Fibroblast of the aortic adventitia (primary cell): ENCODE measurements around the gene MX2. TPM values are rescaled to one million over a fixed set of nuclear protein-coding genes. Genes with fewer than 3 reads are reported as not detected.
"Not testable (repeated sequence)": the region's sequence is repeated elsewhere in the genome, so short reads cannot be mapped to it uniquely, and the experiment has no call there.

Source experiments
- DNase-seq: peaks from one replicate; pipeline ENCODE4 v3.0.0-alpha.2; 2010; ENCODE audit warnings: low read depth
- H3K4me3 ChIP-seq: 2 replicates; pipeline ENCODE4 v1.5.1; 2011; ENCODE audit warnings: low read depth, mild to moderate bottlenecking, control low read depth, low read length, moderate library complexity
- CTCF ChIP-seq: IDR thresholded peaks from 2 replicates; pipeline ENCODE4 v1.5.1; 2011; ENCODE audit warnings: mild to moderate bottlenecking, low read length, control low read depth, inconsistent platforms; ENCODE audit not compliant: insufficient read depth
- total RNA-seq: library from RNA; depleted of rRNA; stranded (reverse); fragments of >200 nt; gene quantifications from 2 replicates; pipeline ENCODE4 v1.2.3, GENCODE V29; 2012; ENCODE audit warnings: low replicate concordance

MX2 gene
- total RNA-seq, 1 donor, result 4.2 TPM

GRCh38 chr21:41418956-41419680 is 57.3 kb downstream of the MX2 start:
- no peak for TF ChIP-seq CTCF

GRCh38 chr21:41419921-41420862 is 58.4 kb downstream of the MX2 start:
- H3K4me3 ChIP-seq, result peak overlapping the region; percentile 78
- no peak for TF ChIP-seq CTCF

More at GRCh38 chr21:41418956-41419680, 57.3 kb downstream of the MX2 start:
- no peak for DNase-seq
- H3K4me3 ChIP-seq, result no peak overlapping the region

GRCh38 chr21:41420998-41421397 is 59.2 kb downstream of the MX2 start:
- not testable (repeated sequence) for DNase-seq, H3K4me3 ChIP-seq

More at GRCh38 chr21:41419921-41420862, 58.4 kb downstream of the MX2 start:
- peak; percentile 87 for DNase-seq

- no peak for TF ChIP-seq CTCF
- H3K4me3 ChIP-seq, result no peak overlapping the region
- no peak for DNase-seq
These were observed 60.9 kb downstream of the MX2 start for GRCh38 chr21:41422546-41423304.

GRCh38 chr21:41423305-41423636 is 61.4 kb downstream of the MX2 start:
- H3K4me3 ChIP-seq, DNase-seq: not testable (repeated sequence)

GRCh38 chr21:41425588-41425953 is 63.7 kb downstream of the MX2 start:
- no peak for TF ChIP-seq CTCF
- no peak for DNase-seq
- H3K4me3 ChIP-seq, result peak overlapping the region; percentile 69

GRCh38 chr21:41425954-41426675 is 64.3 kb downstream of the MX2 start, which contains the start of gene MX1:
Gene MX1 (plus strand): TSS chr21:41426239. CDS start chr21:41432071, 5,832 bp downstream.
- DNase-seq, result peak; percentile 40
- no peak for TF ChIP-seq CTCF
- H3K4me3 ChIP-seq, result peak within 1 kb of the TSS; percentile 69
